Neural cell (in vitro differentiated cells): Measurements from ENCODE around the gene SDC3. TPM values are rescaled to one million over a fixed set of nuclear protein-coding genes. Genes with fewer than 3 reads are reported as not detected.

ENCODE experiments used
- H2AFZ ChIP-seq: fragments of 200-600, 300-800 bp; sonication (generic), shearing (Covaris generic); 2 replicates; pipeline ENCODE4 v1.6.0; 2014; ENCODE audit warnings: low read depth, mild to moderate bottlenecking, antibody characterized with exemption, low read length, moderate library complexity
- H3F3A ChIP-seq: fragments of 200-600 bp; shearing (Covaris generic); 2 replicates; pipeline ENCODE4 v1.6.1; 2016; ENCODE audit warnings: mild to moderate bottlenecking, moderate library complexity, mixed read lengths, antibody characterized with exemption, low read length; ENCODE audit not compliant: insufficient read depth, poor library complexity, severe bottlenecking
- H3K27ac ChIP-seq: fragments of 200-600, 300-800 bp; sonication (generic), shearing (Covaris generic); 2 replicates; pipeline ENCODE4 v1.5.1; 2014; ENCODE audit warnings: mild to moderate bottlenecking, low read length, moderate library complexity
- H3K27me3 ChIP-seq: fragments of 300-800, 200-600 bp; sonication (generic), shearing (Covaris generic); 2 replicates; pipeline ENCODE4 v1.6.0; 2014; ENCODE audit warnings: mild to moderate bottlenecking, low read depth, low read length, moderate library complexity; ENCODE audit not compliant: insufficient read depth
- H3K36me3 ChIP-seq: fragments of 300-800, 200-600 bp; sonication (generic), shearing (Covaris generic); 2 replicates; pipeline ENCODE4 v1.5.1; 2014; ENCODE audit warnings: mild to moderate bottlenecking, antibody characterized with exemption, low read length, moderate library complexity; ENCODE audit not compliant: insufficient read depth
- H3K4me2 ChIP-seq: fragments of 300-800, 200-600 bp; sonication (generic), shearing (Covaris generic); 2 replicates; pipeline ENCODE4 v1.6.0; 2014; ENCODE audit warnings: mild to moderate bottlenecking, low read length
- H3K4me3 ChIP-seq: fragments of 300-800, 200-600 bp; sonication (generic), shearing (Covaris generic); 2 replicates; pipeline ENCODE4 v1.5.1; 2014; ENCODE audit warnings: mild to moderate bottlenecking, low read length, moderate library complexity
- H3K79me2 ChIP-seq: fragments of 200-600 bp; shearing (Covaris generic); replicated peaks from 2 replicates; pipeline ENCODE4 v1.6.0; 2014; ENCODE audit warnings: mild to moderate bottlenecking, low read length, moderate library complexity; ENCODE audit not compliant: insufficient read depth
- H3K9ac ChIP-seq: fragments of 300-800, 200-600 bp; sonication (generic), shearing (Covaris generic); 2 replicates; pipeline ENCODE4 v1.6.1; 2016; ENCODE audit warnings: mild to moderate bottlenecking, low read length, mixed read lengths
- H3K9me2 ChIP-seq: fragments of 200-600 bp; shearing (Covaris generic); 2 replicates; pipeline ENCODE4 v1.6.1; 2016; ENCODE audit warnings: mild to moderate bottlenecking, low read length, mixed read lengths; ENCODE audit not compliant: insufficient read depth
- H3K9me3 ChIP-seq: fragments of 200-600, 300-800 bp; sonication (generic), shearing (Covaris generic); 2 replicates; pipeline ENCODE4 v1.6.1; 2016; ENCODE audit warnings: mild to moderate bottlenecking, mixed run types, low read length, moderate library complexity, mixed read lengths
- H4K20me1 ChIP-seq: fragments of 200-600 bp; shearing (Covaris generic); 2 replicates; pipeline ENCODE4 v1.6.1; 2016; ENCODE audit warnings: mild to moderate bottlenecking, mixed run types; ENCODE audit not compliant: insufficient read depth
- CTCF ChIP-seq: fragments of 450-650 bp; IDR thresholded peaks from 2 replicates; pipeline ENCODE4 v1.5.1; 2014; ENCODE audit warnings: antibody characterized with exemption, mild to moderate bottlenecking, moderate library complexity; ENCODE audit not compliant: poor library complexity, severe bottlenecking
- EP300 ChIP-seq: fragments of 450-650 bp; conservative IDR thresholded peaks from 2 replicates; pipeline ENCODE4 v1.6.1; 2014; ENCODE audit warnings: antibody characterized with exemption, mild to moderate bottlenecking, moderate library complexity; ENCODE audit not compliant: poor library complexity, severe bottlenecking
- EZH2 ChIP-seq: fragments of 200-600, 300-800 bp; shearing (Covaris generic), sonication (generic); IDR thresholded peaks from 2 replicates; pipeline ENCODE4 v1.6.1; 2014; ENCODE audit warnings: antibody characterized with exemption, low read length, borderline replicate concordance, mild to moderate bottlenecking; ENCODE audit not compliant: insufficient read depth, poor library complexity, severe bottlenecking
- MXI1 ChIP-seq: fragments of 450-650 bp; conservative IDR thresholded peaks from 2 replicates; pipeline ENCODE4 v1.6.1; 2014; ENCODE audit warnings: antibody characterized with exemption, mild to moderate bottlenecking; ENCODE audit not compliant: poor library complexity, severe bottlenecking
- POLR2AphosphoS5 ChIP-seq: IDR thresholded peaks from 2 replicates; pipeline ENCODE4 v1.6.1; 2012
- RAD21 ChIP-seq: fragments of 450-650 bp; conservative IDR thresholded peaks from 2 replicates; pipeline ENCODE4 v1.6.1; 2014; ENCODE audit warnings: antibody characterized with exemption, mild to moderate bottlenecking, moderate library complexity
- REST ChIP-seq: IDR thresholded peaks from 2 replicates; pipeline ENCODE4 v1.6.1; 2012; ENCODE audit warnings: borderline replicate concordance
- SMC3 ChIP-seq: fragments of 450-650 bp; conservative IDR thresholded peaks from 2 replicates; pipeline ENCODE4 v1.6.1; 2014; ENCODE audit warnings: antibody characterized with exemption, mild to moderate bottlenecking, moderate library complexity; ENCODE audit not compliant: poor library complexity
- TAF1 ChIP-seq: IDR thresholded peaks from 2 replicates; pipeline ENCODE4 v1.6.1; 2012; ENCODE audit warnings: low read depth
- polyA plus RNA-seq: library from polyadenylated mRNA; depleted of rRNA; stranded (reverse); fragments of >200 nt; gene quantifications from 2 replicates; pipeline ENCODE4 v1.2.3, GENCODE V29; 2014

The SDC3 gene
- polyA plus RNA-seq, 1 donor from 2014 or later: 55.2 TPM

GRCh38 chr1:30822006-30822405 is 86.6 kb downstream of the SDC3 start:
- TF ChIP-seq TAF1: no peak
- no peak for TF ChIP-seq CTCF
- no peak for TF ChIP-seq MXI1
- no peak for TF ChIP-seq RAD21
- TF ChIP-seq REST: no peak
- TF ChIP-seq EZH2: no peak
- no peak for TF ChIP-seq POLR2AphosphoS5
- TF ChIP-seq SMC3: no peak
- no peak for TF ChIP-seq EP300
- Histone ChIP-seq H3K4me2 (no peak overlapping the region), H3K79me2 (no peaks in the 10 kb centered on the region), H3K9me2 (no peaks in the 10 kb centered on the region), H2AFZ (no peak overlapping the region), H3K9ac (no peak overlapping the region), H3K9me3 (no peaks in the 10 kb centered on the region), H3K36me3 (no peaks in the 10 kb centered on the region), H3K27ac (no peak overlapping the region), H3K27me3 (no peaks in the 10 kb centered on the region), H3K4me3 (no peak overlapping the region), H3F3A (no peaks in the 10 kb centered on the region), H4K20me1 (no peaks in the 10 kb centered on the region)

GRCh38 chr1:30820299-30820698 is 88.3 kb downstream of the SDC3 start:
- Histone ChIP-seq H3K4me3 (no peak overlapping the region), H3K4me2 (no peak overlapping the region), H3K9ac (peak overlapping the region; percentile 18), H3K9me3 (no peaks in the 10 kb centered on the region), H2AFZ (no peak overlapping the region), H3K9me2 (no peaks in the 10 kb centered on the region), H3K36me3 (no peaks in the 10 kb centered on the region), H3K27ac (no peak overlapping the region), H4K20me1 (no peaks in the 10 kb centered on the region), H3F3A (no peaks in the 10 kb centered on the region), H3K79me2 (no peaks in the 10 kb centered on the region), H3K27me3 (no peaks in the 10 kb centered on the region)
- TF ChIP-seq SMC3 (no peak), EZH2 (no peak), CTCF (no peak), REST (no peak), POLR2AphosphoS5 (no peak), TAF1 (no peak), EP300 (no peak), RAD21 (no peak), MXI1 (no peak)
